CD4-positive, alpha-beta T cell (primary cell): ENCODE data around the gene BMAL2. TPM values are rescaled to one million over a fixed set of nuclear protein-coding genes. Genes with fewer than 3 reads are reported as not detected.

Experiments
- ATAC-seq: fragments of 200-7000 bp; cut with Tn5 transposase; one replicate; pipeline ENCODE4 v1.10.0; 2022; ENCODE audit warnings: mild to moderate bottlenecking; ENCODE audit not compliant: poor library complexity
- CTCF ChIA-PET: fragments of 350-600 bp; sonication (Branson Sonifier 250); formaldehyde crosslinking; loops from one replicate; lab custom pipeline; 2021; ENCODE audit warnings: antibody characterized with exemption, inconsistent platforms; lab: Charles Lee
- POLR2A ChIA-PET: fragments of 350-600 bp; sonication (Branson Sonifier 250); formaldehyde crosslinking; loops from one replicate; lab custom pipeline; 2021; ENCODE audit warnings: antibody characterized with exemption, inconsistent platforms; lab: Charles Lee
- DNase-seq, 14 experiments: peaks; one replicate each; pipeline ENCODE4 v3.0.0-alpha.2; 2013 to 2020; ENCODE audit warnings: mixed read lengths in 2 of 14
- H3K27ac ChIP-seq, 2 donors: one replicate each; pipeline versions ENCODE4 v1.5.1 to v1.7.0; 2013; ENCODE audit warnings: low read length in 2 of 2, low read depth in 1 of 2, mild to moderate bottlenecking in 1 of 2
- H3K27me3 ChIP-seq, 2 experiments: 1 replicate in 1 of 2; 2 replicates in 1 of 2; pipeline versions ENCODE4 v1.6.1 to v1.7.0; 2013; ENCODE audit warnings: low read length in 2 of 2, control low read depth in 1 of 2, mild to moderate bottlenecking in 1 of 2, moderate library complexity in 1 of 2; ENCODE audit not compliant: insufficient read depth in 2 of 2, control insufficient read depth in 1 of 2
- H3K36me3 ChIP-seq: one replicate; pipeline ENCODE4 v1.6.1; 2013; ENCODE audit warnings: low read length, control low read depth; ENCODE audit not compliant: insufficient read depth
- H3K4me1 ChIP-seq: one replicate; pipeline ENCODE4 v1.6.1; 2013; ENCODE audit warnings: low read length, control low read depth; ENCODE audit not compliant: insufficient read depth
- H3K4me3 ChIP-seq: one replicate; pipeline ENCODE4 v1.5.1; 2013; ENCODE audit warnings: mild to moderate bottlenecking, low read length, moderate library complexity
- H3K9me3 ChIP-seq, 2 experiments: 1 replicate in 1 of 2; 2 replicates in 1 of 2; pipeline versions ENCODE4 v1.6.1 to v1.7.0; 2013; ENCODE audit warnings: low read length in 2 of 2, mild to moderate bottlenecking in 2 of 2, control low read depth in 1 of 2, moderate library complexity in 1 of 2; ENCODE audit not compliant: control insufficient read depth in 1 of 2, insufficient read depth in 1 of 2
- H3K27ac Mint-ChIP-seq: one replicate; pipeline ENCODE4 v1.8.0; 2020; ENCODE audit warnings: mixed read lengths
- H3K27me3 Mint-ChIP-seq: one replicate; pipeline ENCODE4 v1.8.0; 2021; ENCODE audit warnings: mixed read lengths
- H3K36me3 Mint-ChIP-seq: one replicate; pipeline ENCODE4 v1.8.0; 2021; ENCODE audit warnings: low read depth, mixed read lengths
- H3K4me1 Mint-ChIP-seq: one replicate; pipeline ENCODE4 v1.8.0; 2021; ENCODE audit warnings: low read depth, mixed read lengths
- H3K4me3 Mint-ChIP-seq: one replicate; pipeline ENCODE4 v1.8.0; 2020; ENCODE audit warnings: mild to moderate bottlenecking, mixed read lengths
- H3K9me3 Mint-ChIP-seq: one replicate; pipeline ENCODE4 v1.8.0; 2020; ENCODE audit warnings: mixed read lengths
- intact Hi-C, 2 experiments: fragments of 100-400 bp; cut with DNase I in 1 of 2; cut with micrococcal nuclease in 1 of 2; formaldehyde crosslinking; loops; one replicate each; pipeline versions ENCODE4 v1.15.1 to v1.9.0; 2023 to 2025; cut with DNase I, micrococcal nuclease
- total RNA-seq, 174 experiments: library from RNA in 2 of 174; stranded (reverse) in 2 of 174; gene quantifications; one replicate each; pipeline ENCODE4 v1.2.3 and lab custom pipeline; 2021 to 2026
- TF ChIP-seq, protein P1 (sequence below): fragments of 200-600 bp; IDR thresholded peaks from one replicate; pipeline ENCODE4 v1.8.0; 2022; ENCODE audit warnings: antibody characterized with exemption, mild to moderate bottlenecking

The BMAL2 gene
- total RNA-seq, 2 experiments from 2014 or later = 0.16 to 0.17 TPM

DNA sequence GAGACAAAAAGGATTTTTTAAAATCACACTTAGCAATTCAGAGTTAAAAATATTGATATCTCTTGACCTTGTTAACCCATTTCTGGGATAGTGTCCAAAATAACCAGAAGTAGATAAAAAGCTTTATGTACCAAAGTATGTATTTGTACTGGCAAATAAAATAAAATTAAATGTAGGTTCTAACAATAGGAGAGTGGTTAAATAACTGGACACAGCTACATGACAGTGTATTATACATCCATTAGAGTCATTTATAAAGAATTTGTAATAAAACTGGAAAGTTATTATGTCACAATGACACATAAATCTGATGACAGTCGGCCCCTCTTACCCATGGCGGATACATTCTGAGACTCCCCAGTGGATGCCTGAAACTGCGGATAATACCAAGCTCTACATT is 34.0 kb downstream of the BMAL2 start:
- CTCF ChIA-PET = no interaction called here
- no peak for DNase-seq
- intact Hi-C loops = no loop called here
- no peak for ATAC-seq
- Mint-ChIP-seq H3K27me3 (peaks cover 14% of the 10 kb centered on the region), H3K4me1 (no peaks in the 10 kb centered on the region), H3K36me3 (no peaks in the 10 kb centered on the region), H3K9me3 (peaks cover 2% of the 10 kb centered on the region), H3K4me3 (no peak overlapping the region), H3K27ac (no peak overlapping the region)
- H3K4me1 ChIP-seq = no peaks in the 10 kb centered on the region
- no peak overlapping the region for H3K4me3 ChIP-seq
- TF ChIP-seq, protein P1, sequence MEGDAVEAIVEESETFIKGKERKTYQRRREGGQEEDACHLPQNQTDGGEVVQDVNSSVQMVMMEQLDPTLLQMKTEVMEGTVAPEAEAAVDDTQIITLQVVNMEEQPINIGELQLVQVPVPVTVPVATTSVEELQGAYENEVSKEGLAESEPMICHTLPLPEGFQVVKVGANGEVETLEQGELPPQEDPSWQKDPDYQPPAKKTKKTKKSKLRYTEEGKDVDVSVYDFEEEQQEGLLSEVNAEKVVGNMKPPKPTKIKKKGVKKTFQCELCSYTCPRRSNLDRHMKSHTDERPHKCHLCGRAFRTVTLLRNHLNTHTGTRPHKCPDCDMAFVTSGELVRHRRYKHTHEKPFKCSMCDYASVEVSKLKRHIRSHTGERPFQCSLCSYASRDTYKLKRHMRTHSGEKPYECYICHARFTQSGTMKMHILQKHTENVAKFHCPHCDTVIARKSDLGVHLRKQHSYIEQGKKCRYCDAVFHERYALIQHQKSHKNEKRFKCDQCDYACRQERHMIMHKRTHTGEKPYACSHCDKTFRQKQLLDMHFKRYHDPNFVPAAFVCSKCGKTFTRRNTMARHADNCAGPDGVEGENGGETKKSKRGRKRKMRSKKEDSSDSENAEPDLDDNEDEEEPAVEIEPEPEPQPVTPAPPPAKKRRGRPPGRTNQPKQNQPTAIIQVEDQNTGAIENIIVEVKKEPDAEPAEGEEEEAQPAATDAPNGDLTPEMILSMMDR = no peak
- peaks cover 0 to 5% of the 10 kb centered on the region in 2 experiments for H3K27me3 ChIP-seq
- H3K9me3 ChIP-seq = no peaks in the 10 kb centered on the region
- no peak overlapping the region for H3K27ac ChIP-seq
- POLR2A ChIA-PET = no interaction called here
- H3K36me3 ChIP-seq = no peaks in the 10 kb centered on the region

- Histone ChIP-seq H3K27me3 (peaks cover 0 to 5% of the 10 kb centered on the region in 2 experiments), H3K4me3 (no peak overlapping the region), H3K9me3 (no peaks in the 10 kb centered on the region), H3K27ac (no peak overlapping the region), H3K4me1 (no peaks in the 10 kb centered on the region), H3K36me3 (no peaks in the 10 kb centered on the region)
- DNase-seq = no peak
- TF ChIP-seq, protein P1 = no peak
- peaks cover 2% of the 10 kb centered on the region for H3K9me3 Mint-ChIP-seq
- no peak overlapping the region for H3K27ac Mint-ChIP-seq
- POLR2A ChIA-PET = no interaction called here
- H3K36me3 Mint-ChIP-seq = no peaks in the 10 kb centered on the region
- no peaks in the 10 kb centered on the region for H3K4me1 Mint-ChIP-seq
- no peak overlapping the region for H3K4me3 Mint-ChIP-seq
- no peak for ATAC-seq
- intact Hi-C loops = no loop called here
- peaks cover 16% of the 10 kb centered on the region for H3K27me3 Mint-ChIP-seq
- CTCF ChIA-PET = no interaction called here
Observed at GRCh38 chr12:27367078-27367477, 34.4 kb downstream of the BMAL2 start.

- no peak overlapping the region for H3K4me3 ChIP-seq
- TF ChIP-seq, protein P1 = no peak
- Mint-ChIP-seq H3K27me3 (no peaks in the 10 kb centered on the region), H3K27ac (no peak overlapping the region), H3K36me3 (no peaks in the 10 kb centered on the region), H3K4me1 (no peaks in the 10 kb centered on the region), H3K9me3 (no peaks in the 10 kb centered on the region), H3K4me3 (no peak overlapping the region)
- H3K27ac ChIP-seq = no peak overlapping the region
- no peak for DNase-seq
- CTCF ChIA-PET = interaction anchor here (0.5 kb wide), 1 partner anchor 293 kb away, joined by 3 read pairs; no protein-coding TSS in a partner anchor
- POLR2A ChIA-PET = no interaction called here
- no peaks in the 10 kb centered on the region for H3K36me3 ChIP-seq
- H3K4me1 ChIP-seq = no peaks in the 10 kb centered on the region
- H3K27me3 ChIP-seq = no peaks in the 10 kb centered on the region
- H3K9me3 ChIP-seq = no peaks in the 10 kb centered on the region
- no peak for ATAC-seq
- intact Hi-C loops = no loop called here
Observed at GRCh38 chr12:27382171-27382795, 49.6 kb downstream of the BMAL2 start.

Other genes with a start within 250 kb of the BMAL2 start
- 10 to 100 TPM; 18.3 to 21.0 TPM for gene STK38L, start 88.5 kb upstream of the BMAL2 start, total RNA-seq
- not detected for gene SMCO2, start 113.9 kb downstream of the BMAL2 start, total RNA-seq
- gene PPFIBP1, start 191.4 kb downstream of the BMAL2 start, total RNA-seq = 1 to 10 TPM; 2.6 to 2.9 TPM